Lower leg skin (tissue), 4 donors: Measurements from ENCODE around the gene ZCWPW1. TPM values are rescaled to one million over a fixed set of nuclear protein-coding genes. Genes with fewer than 3 reads are reported as not detected.

Experiments used
- DNase-seq, 2 donors: peaks; one replicate each; pipeline ENCODE4 v3.0.0-alpha.2; 2019; ENCODE audit warnings: low spot score in 2 of 2
- H3K4me3 ChIP-seq: fragments of 200-600 bp; sonication (generic); 2 replicates; pipeline ENCODE4 v1.5.1; 2017; ENCODE audit warnings: mild to moderate bottlenecking, low read depth; ENCODE audit not compliant: poor library complexity, severe bottlenecking
- CTCF ChIP-seq, 3 donors: fragments of 450-650 bp; IDR thresholded peaks; one replicate each; pipeline ENCODE4 v1.5.1; 2016; ENCODE audit warnings: antibody characterized with exemption in 3 of 3, mild to moderate bottlenecking in 3 of 3, moderate library complexity in 2 of 3
- POLR2A ChIP-seq, 2 donors: fragments of 450-650 bp; IDR thresholded peaks; one replicate each; pipeline ENCODE4 v1.6.1; 2016 to 2017; ENCODE audit warnings: antibody characterized with exemption in 2 of 2, mild to moderate bottlenecking in 1 of 2, moderate library complexity in 1 of 2
- WGBS, 2 donors: methylation state at CpG; one replicate each; pipeline ENCODE4 v1.1.5; 2018; 5-methylcytosine and 5-hydroxymethylcytosine counted together
- intact Hi-C: fragments of 100-400 bp; cut with DNase I; formaldehyde crosslinking; loops from one replicate; pipeline ENCODE4 v1.15.0; 2023; ENCODE audit warnings: low total_unique reads
- total RNA-seq, 4 donors: library from RNA; depleted of rRNA; stranded (reverse); fragments of >200 nt; gene quantifications; one replicate each; pipeline ENCODE4 v1.1.0, GENCODE V29; 2016

ZCWPW1 gene
- total RNA-seq, 4 donors from 2014 or later, result 2.2 to 6.3 (median 4.6) TPM

GRCh38 chr7:100371561-100372171 is 56.8 kb downstream of the ZCWPW1 start:
- TF ChIP-seq POLR2A (IDR thresholded peaks at IDR 0.05) (no peak), CTCF (IDR thresholded peaks at IDR 0.05) (no peak)
- intact Hi-C loops, result no loop called here
- WGBS, 2 donors, result 56 to 64% methylated on average over 6 to 7 of the region's 7 CpGs
- H3K4me3 ChIP-seq, result no peak overlapping the region
- DNase-seq, result no peak

- no peak for DNase-seq
- 77 to 87% methylated on average over 6 of the region's 6 CpGs for WGBS, 2 donors
- no peak overlapping the region for H3K4me3 ChIP-seq
- intact Hi-C loops, result no loop called here
- no peak for TF ChIP-seq POLR2A (IDR thresholded peaks at IDR 0.05)
- TF ChIP-seq CTCF (IDR thresholded peaks at IDR 0.05), result no peak
Observed at GRCh38 chr7:100370746-100371145, 57.8 kb downstream of the ZCWPW1 start.

- TF ChIP-seq CTCF (IDR thresholded peaks at IDR 0.05) (no peak), POLR2A (IDR thresholded peaks at IDR 0.05) (no peak)
- whole genome bisulfite sequencing, 2 donors, result 25 to 36% methylated on average over 4 of the region's 4 CpGs
- no peak overlapping the region for H3K4me3 ChIP-seq
- intact Hi-C loops, result no loop called here
- no peak for DNase-seq
Observed at GRCh38 chr7:100370303-100370702, 58.2 kb downstream of the ZCWPW1 start.

- no peak overlapping the region for H3K4me3 ChIP-seq
- 54 to 74% methylated on average over 6 of the region's 6 CpGs for WGBS, 2 donors
- intact Hi-C loops, result no loop called here
- peak in 1 of 2 donors; percentile 67 for DNase-seq
- TF ChIP-seq CTCF (IDR thresholded peaks at IDR 0.05), result no peak
- no peak for TF ChIP-seq POLR2A (IDR thresholded peaks at IDR 0.05)
Observed at GRCh38 chr7:100369105-100369504, 59.4 kb downstream of the ZCWPW1 start.

- no peak for DNase-seq
- 80 to 83% methylated on average over 12 of the region's 12 CpGs for WGBS, 2 donors
- TF ChIP-seq CTCF (IDR thresholded peaks at IDR 0.05) (no peak), POLR2A (IDR thresholded peaks at IDR 0.05) (no peak)
- no peak overlapping the region for H3K4me3 ChIP-seq
- intact Hi-C loops, result no loop called here
Observed at GRCh38 chr7:100367676-100368613, 60.6 kb downstream of the ZCWPW1 start.
